Nephron progenitor cell (in vitro differentiated cells): Measurements from ENCODE around the gene CDH4.

Experiments used
- DNase-seq: peaks from one replicate; pipeline ENCODE4 v3.0.0; 2021
- H3K27ac Mint-ChIP-seq: 2 replicates; pipeline ENCODE4 v1.8.0; 2021; ENCODE audit warnings: mild to moderate bottlenecking, moderate library complexity, mixed read lengths
- H3K27me3 Mint-ChIP-seq: 2 replicates; pipeline ENCODE4 v1.8.0; 2021; ENCODE audit warnings: mild to moderate bottlenecking, low read depth, mixed read lengths; ENCODE audit not compliant: poor library complexity
- H3K36me3 Mint-ChIP-seq: 2 replicates; pipeline ENCODE4 v1.8.0; 2021; ENCODE audit warnings: low read depth, mixed read lengths
- H3K4me1 Mint-ChIP-seq: 2 replicates; pipeline ENCODE4 v1.8.0; 2021; ENCODE audit warnings: mixed read lengths
- H3K4me3 Mint-ChIP-seq: 2 replicates; pipeline ENCODE4 v1.8.0; 2021; ENCODE audit warnings: mild to moderate bottlenecking, moderate library complexity, mixed read lengths
- H3K9me3 Mint-ChIP-seq: 2 replicates; pipeline ENCODE4 v1.8.0; 2021; ENCODE audit warnings: mild to moderate bottlenecking, moderate library complexity, mixed read lengths
- CTCF ChIP-seq: fragments of 200-600 bp; sonication (generic); IDR thresholded peaks from 2 replicates; pipeline ENCODE4 v1.5.0; 2021; ENCODE audit warnings: antibody characterized with exemption

The CDH4 gene

GRCh38 chr20:61761453-61762166 is 509.5 kb downstream of the CDH4 start:
- H3K27me3 Mint-ChIP-seq, result peaks cover 23% of the 10 kb centered on the region

GRCh38 chr20:61762167-61762710 is 510.2 kb downstream of the CDH4 start:
- Mint-ChIP-seq H3K36me3 (no peaks in the 10 kb centered on the region), H3K27me3 (peaks cover 23% of the 10 kb centered on the region), H3K9me3 (no peaks in the 10 kb centered on the region), H3K27ac (no peak overlapping the region), H3K4me3 (no peak overlapping the region), H3K4me1 (peaks cover 44% of the 10 kb centered on the region)
- no peak for TF ChIP-seq CTCF
- DNase-seq, result no peak

More at GRCh38 chr20:61761453-61762166, 509.5 kb downstream of the CDH4 start:
- TF ChIP-seq CTCF, result no peak
- Mint-ChIP-seq H3K9me3 (no peaks in the 10 kb centered on the region), H3K4me3 (no peak overlapping the region), H3K27ac (no peak overlapping the region), H3K36me3 (no peaks in the 10 kb centered on the region), H3K4me1 (peaks cover 46% of the 10 kb centered on the region)
- no peak for DNase-seq

GRCh38 chr20:61762886-61763739 is 511.1 kb downstream of the CDH4 start:
- DNase-seq, result no peak

GRCh38 chr20:61763740-61764400 is 511.8 kb downstream of the CDH4 start:
- Mint-ChIP-seq H3K36me3 (no peaks in the 10 kb centered on the region), H3K4me1 (peaks cover 33% of the 10 kb centered on the region), H3K4me3 (no peak overlapping the region), H3K27me3 (peaks cover 20% of the 10 kb centered on the region), H3K27ac (no peak overlapping the region), H3K9me3 (no peaks in the 10 kb centered on the region)
- no peak for DNase-seq
- TF ChIP-seq CTCF, result no peak

More at GRCh38 chr20:61762886-61763739, 511.1 kb downstream of the CDH4 start:
- Mint-ChIP-seq H3K4me1 (peaks cover 35% of the 10 kb centered on the region), H3K36me3 (no peaks in the 10 kb centered on the region), H3K4me3 (no peak overlapping the region), H3K27ac (no peak overlapping the region), H3K27me3 (peaks cover 20% of the 10 kb centered on the region), H3K9me3 (no peaks in the 10 kb centered on the region)
- no peak for TF ChIP-seq CTCF

- Mint-ChIP-seq H3K9me3 (no peaks in the 10 kb centered on the region), H3K27me3 (peaks cover 20% of the 10 kb centered on the region), H3K36me3 (no peaks in the 10 kb centered on the region), H3K4me3 (no peak overlapping the region), H3K27ac (no peak overlapping the region), H3K4me1 (peaks cover 33% of the 10 kb centered on the region)
- DNase-seq, result no peak
- no peak for TF ChIP-seq CTCF
These were observed 512.5 kb downstream of the CDH4 start for GRCh38 chr20:61764471-61765025.
